H1 (cell line): ENCODE data around the gene MS4A15. TPM values are rescaled to one million over a fixed set of nuclear protein-coding genes. Genes with fewer than 3 reads are reported as not detected.
"Not testable (repeated sequence)": the region's sequence is repeated elsewhere in the genome, so short reads cannot be mapped to it uniquely, and the experiment has no call there.

Source experiments
- CTCF ChIA-PET: fragments of 300-600 bp; sonication (Branson Sonifier 250); formaldehyde crosslinking; loops from one replicate; lab custom pipeline; 2021; ENCODE audit not compliant: partially characterized antibody; lab: Charles Lee
- POLR2A ChIA-PET: fragments of 300-600 bp; sonication (Branson Sonifier 250); formaldehyde crosslinking; loops from one replicate; lab custom pipeline; 2021; ENCODE audit warnings: inconsistent platforms; ENCODE audit not compliant: partially characterized antibody; lab: Charles Lee
- DNase-seq, 2 experiments: peaks; one replicate each; pipeline versions ENCODE4 v3.0.0 to v3.0.0-alpha.2; 2010 to 2022; ENCODE audit warnings: low spot score in 2 of 2, low read depth in 1 of 2, mixed read lengths in 1 of 2
- FAIRE-seq: peaks from 2 replicates; lab custom pipeline; 2011; peaks lifted over from hg19 to GRCh38; lab: Jason Lieb, UNC
- H2AFZ ChIP-seq: 2 replicates; pipeline ENCODE4 v1.8.1; 2012; ENCODE audit warnings: low read length, inconsistent platforms
- H2AK5ac ChIP-seq: 2 replicates; pipeline ENCODE4 v1.6.1; 2013; ENCODE audit warnings: low read depth, low read length
- H2BK120ac ChIP-seq: replicated peaks from 2 replicates; pipeline ENCODE3; 2013; ENCODE audit warnings: low read depth, low read length, inconsistent platforms
- H2BK12ac ChIP-seq: 2 replicates; pipeline ENCODE4 v1.6.1; 2013; ENCODE audit warnings: low read depth, low read length
- H2BK15ac ChIP-seq: 2 replicates; pipeline ENCODE4 v1.6.1; 2013; ENCODE audit warnings: low read length
- H2BK20ac ChIP-seq: 2 replicates; pipeline ENCODE4 v1.6.1; 2013; ENCODE audit warnings: low read length
- H2BK5ac ChIP-seq: 2 replicates; pipeline ENCODE4 v1.6.1; 2013; ENCODE audit warnings: low read depth, low read length
- H3K14ac ChIP-seq: 2 replicates; pipeline ENCODE4 v1.6.1; 2013; ENCODE audit warnings: inconsistent platforms; ENCODE audit not compliant: insufficient read length
- H3K18ac ChIP-seq: 2 replicates; pipeline ENCODE4 v1.6.1; 2013; ENCODE audit warnings: low read length; ENCODE audit errors: extremely low read depth
- H3K23ac ChIP-seq: 2 replicates; pipeline ENCODE4 v1.6.1; 2013; ENCODE audit warnings: inconsistent platforms; ENCODE audit not compliant: insufficient read length
- H3K23me2 ChIP-seq: 2 replicates; pipeline ENCODE4 v1.6.1; 2013; ENCODE audit warnings: low read depth, low read length
- H3K27ac ChIP-seq: 2 replicates; pipeline ENCODE4 v1.6.1; 2011; ENCODE audit warnings: low read depth, low read length, inconsistent platforms
- H3K27me3 ChIP-seq, 4 experiments: replicated peaks in 1 of 4; 1 replicate in 1 of 4; 2 replicates in 3 of 4; pipeline versions ENCODE4 v1.6.1 to v1.8.1; 2011 to 2013; ENCODE audit warnings: low read length in 3 of 4, mild to moderate bottlenecking in 3 of 4, inconsistent platforms in 2 of 4, mixed read lengths in 2 of 4, moderate library complexity in 1 of 4; ENCODE audit not compliant: control insufficient read depth in 3 of 4, insufficient read depth in 3 of 4; ENCODE audit errors: extremely low read depth in 1 of 4
- H3K36me3 ChIP-seq, 4 experiments: 2 replicates each; pipeline versions ENCODE4 v1.6.1 to v1.8.1; 2011 to 2013; ENCODE audit warnings: mild to moderate bottlenecking in 4 of 4, low read length in 3 of 4, moderate library complexity in 2 of 4, control low read depth in 1 of 4, inconsistent platforms in 1 of 4; ENCODE audit not compliant: insufficient read depth in 4 of 4, control insufficient read depth in 2 of 4
- H3K4ac ChIP-seq: replicated peaks from 2 replicates; pipeline ENCODE3; 2013; ENCODE audit warnings: low read length, low read depth, mixed read lengths, inconsistent platforms; ENCODE audit not compliant: insufficient read length
- H3K4me1 ChIP-seq, 4 experiments: replicated peaks in 1 of 4; 1 replicate in 1 of 4; 2 replicates in 3 of 4; pipeline versions ENCODE4 v1.6.1 to v1.8.1; 2011 to 2013; ENCODE audit warnings: low read length in 3 of 4, inconsistent platforms in 2 of 4, mixed read lengths in 1 of 4; ENCODE audit not compliant: insufficient read depth in 4 of 4, control insufficient read depth in 3 of 4
- H3K4me2 ChIP-seq, 2 experiments: 2 replicates each; pipeline versions ENCODE4 v1.6.1 to v1.8.1; 2011 to 2013; ENCODE audit warnings: low read depth in 2 of 2, low read length in 2 of 2, control low read depth in 1 of 2, inconsistent platforms in 1 of 2, mild to moderate bottlenecking in 1 of 2; ENCODE audit not compliant: insufficient read depth in 1 of 2
- H3K4me3 ChIP-seq, 4 experiments: fragments of 200-600, 300-600 bp in 1 of 4; sonication (generic), shearing (Covaris generic), sonication (Bioruptor Twin) in 1 of 4; 2 replicates each; pipeline versions ENCODE4 v1.5.1 to v1.8.1; 2011 to 2016; ENCODE audit warnings: low read length in 4 of 4, low read depth in 3 of 4, control low read depth in 2 of 4, inconsistent platforms in 2 of 4, mild to moderate bottlenecking in 2 of 4, mixed read lengths in 1 of 4, moderate library complexity in 1 of 4; ENCODE audit not compliant: insufficient read depth in 2 of 4; ENCODE audit errors: extremely low read depth in 1 of 4
- H3K56ac ChIP-seq: replicated peaks from 2 replicates; pipeline ENCODE3; 2013; ENCODE audit warnings: low read depth, mild to moderate bottlenecking, mixed read lengths, low read length, inconsistent platforms; ENCODE audit not compliant: insufficient read length
- H3K79me1 ChIP-seq: 2 replicates; pipeline ENCODE4 v1.6.1; 2013; ENCODE audit warnings: low read depth, low read length, control low read depth
- H3K79me2 ChIP-seq, 2 experiments: 2 replicates each; pipeline versions ENCODE4 v1.6.1 to v1.8.1; 2012 to 2013; ENCODE audit warnings: low read length in 2 of 2, mild to moderate bottlenecking in 2 of 2, inconsistent platforms in 1 of 2; ENCODE audit not compliant: insufficient read depth in 2 of 2, control insufficient read depth in 1 of 2
- H3K9ac ChIP-seq, 4 experiments: replicated peaks in 1 of 4; 1 replicate in 1 of 4; 2 replicates in 3 of 4; pipeline versions ENCODE4 v1.6.1 to v1.8.1; 2011 to 2013; ENCODE audit warnings: low read depth in 3 of 4, low read length in 3 of 4, control low read depth in 2 of 4, mild to moderate bottlenecking in 2 of 4, moderate library complexity in 2 of 4, inconsistent platforms in 1 of 4; ENCODE audit errors: extremely low read depth in 1 of 4
- H3K9me3 ChIP-seq, 2 experiments: 2 replicates each; pipeline versions ENCODE4 v1.6.1 to v1.8.1; 2012 to 2013; ENCODE audit warnings: mild to moderate bottlenecking in 2 of 2, moderate library complexity in 2 of 2, control low read depth in 1 of 2, inconsistent platforms in 1 of 2, low read depth in 1 of 2, low read length in 1 of 2, mixed read lengths in 1 of 2; ENCODE audit not compliant: insufficient read depth in 2 of 2
- H4K20me1 ChIP-seq, 2 experiments: replicated peaks in 1 of 2; 2 replicates each; pipeline versions ENCODE3 to v1.8.1; 2011 to 2013; ENCODE audit warnings: inconsistent platforms in 2 of 2, low read length in 2 of 2, mild to moderate bottlenecking in 1 of 2; ENCODE audit not compliant: insufficient read depth in 2 of 2, control insufficient read depth in 1 of 2
- H4K5ac ChIP-seq: 2 replicates; pipeline ENCODE4 v1.6.1; 2013; ENCODE audit warnings: low read length, low read depth, mixed read lengths, inconsistent platforms; ENCODE audit not compliant: insufficient read length
- H4K8ac ChIP-seq: 2 replicates; pipeline ENCODE4 v1.8.0; 2013; ENCODE audit warnings: mild to moderate bottlenecking, moderate library complexity, low read length, inconsistent platforms; ENCODE audit not compliant: insufficient read depth; ENCODE audit errors: extremely low read depth
- H4K91ac ChIP-seq: replicated peaks from 2 replicates; pipeline ENCODE3; 2013; ENCODE audit warnings: low read length, mixed read lengths, inconsistent platforms; ENCODE audit not compliant: insufficient read length
- BACH1 ChIP-seq: IDR thresholded peaks from 2 replicates; pipeline ENCODE4 v1.6.1; 2012; ENCODE audit warnings: low read length, improper control_type of control experiment
- CTBP2 ChIP-seq: IDR thresholded peaks from 2 replicates; pipeline ENCODE4 v1.7.0; 2011; ENCODE audit warnings: borderline replicate concordance, mild to moderate bottlenecking, moderate library complexity, mixed read lengths, low read length; ENCODE audit not compliant: insufficient read depth, insufficient read length
- CTCF ChIP-seq, 3 experiments: IDR thresholded peaks; 1 replicate in 2 of 3; 2 replicates in 1 of 3; pipeline versions ENCODE4 v1.5.1 to v1.6.1; 2011; ENCODE audit warnings: low read length in 3 of 3, mild to moderate bottlenecking in 3 of 3, inconsistent platforms in 2 of 3, low read depth in 1 of 3, moderate library complexity in 1 of 3; ENCODE audit not compliant: insufficient read depth in 1 of 3; ENCODE audit errors: control extremely low read depth in 1 of 3
- GABPA ChIP-seq: IDR thresholded peaks from 2 replicates; pipeline ENCODE4 v1.6.1; 2011; ENCODE audit warnings: mild to moderate bottlenecking, low read length, moderate library complexity, borderline replicate concordance; ENCODE audit not compliant: insufficient read depth
- POLR2AphosphoS5 ChIP-seq: IDR thresholded peaks from 2 replicates; pipeline ENCODE4 v1.6.1; 2011; ENCODE audit warnings: low read depth, low read length
- POU5F1 ChIP-seq: IDR thresholded peaks from 2 replicates; pipeline ENCODE4 v1.6.1; 2011; ENCODE audit warnings: low read depth, mild to moderate bottlenecking, low read length, moderate library complexity
- SIX5 ChIP-seq: IDR thresholded peaks from 2 replicates; pipeline ENCODE4 v1.6.1; 2011; ENCODE audit warnings: mild to moderate bottlenecking, low read depth, low read length
- WGBS, 2 experiments: shearing (Covaris generic) in 1 of 2; methylation state at CpG; one replicate each; pipeline versions ENCODE4 v1.1.6 to v1.1.7; 2013 to 2015; ENCODE audit warnings: low lambda C conversion rate in 2 of 2, mixed read lengths in 2 of 2, inconsistent platforms in 1 of 2, low coverage in 1 of 2, missing lambda C conversion rate in 1 of 2; ENCODE audit not compliant: insufficient replicate concordance in 2 of 2, insufficient coverage in 1 of 2, insufficient read length in 1 of 2; ENCODE audit errors: extremely low coverage in 1 of 2, missing lambda C conversion rate in 1 of 2; 5-methylcytosine and 5-hydroxymethylcytosine counted together
- polyA plus RNA-seq, 7 experiments: library from polyadenylated mRNA; depleted of rRNA in 3 of 7; stranded (reverse) in 5 of 7; unstranded in 2 of 7; fragments of >200 nt in 5 of 7; fragments of 200-250 nt in 2 of 7; gene quantifications; 1 replicate in 5 of 7; 2 replicates in 1 of 7; 4 replicates in 1 of 7; pipeline versions ENCODE4 v1.2.1 to v1.2.3, GENCODE V29; 2011 to 2013; ENCODE audit warnings: missing spikeins in 2 of 7, mixed read lengths in 2 of 7
- total RNA-seq: library from RNA; stranded (reverse); fragmentation: NEBNext Ultra II Directional; extraction: Animal tissue kit (Norgen Biotek cat#: 25700); gene quantifications from 2 replicates; pipeline ENCODE4 v1.2.1, GENCODE V29; 2021
- TF ChIP-seq, protein P1 (sequence below): IDR thresholded peaks from 2 replicates; pipeline ENCODE4 v1.6.1; 2012; ENCODE audit warnings: low read length, inconsistent platforms

Gene MS4A15
- total and polyA plus RNA-seq, 2 of the 8 experiments (the other 6 are each of a cell fraction or from before 2014, with no cell fraction given), result 0.15 to 0.17 TPM

DNA sequence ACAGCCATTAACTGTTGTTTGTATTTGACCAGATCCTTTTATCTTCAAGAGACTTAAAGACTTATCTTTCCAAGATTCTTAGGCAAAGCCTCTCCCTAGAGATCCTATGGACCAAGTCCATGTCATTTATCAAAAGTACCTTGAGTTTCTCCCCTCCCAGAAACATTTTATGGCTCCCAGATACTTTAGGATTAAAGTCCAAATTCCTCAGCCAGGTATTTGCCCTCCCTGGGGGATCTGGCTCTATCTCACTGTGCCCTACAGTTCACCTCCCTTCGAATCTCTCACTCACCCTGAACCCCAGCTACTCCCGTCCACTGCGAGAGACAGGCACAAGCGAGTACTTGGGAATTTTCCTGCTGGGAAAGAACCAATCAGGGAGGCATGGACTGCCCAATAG is 45.4 kb upstream of the MS4A15 start (continued):
- no peak for TF ChIP-seq CTCF (IDR thresholded peaks at IDR 0.05; ENCODE audit: control extremely low read depth in 1 of 3, insufficient read depth in 1 of 3, low read depth in 1 of 3, low read length in 3 of 3)
- no peak for TF ChIP-seq BACH1
- TF ChIP-seq POLR2AphosphoS5, result no peak
- TF ChIP-seq, protein P1, sequence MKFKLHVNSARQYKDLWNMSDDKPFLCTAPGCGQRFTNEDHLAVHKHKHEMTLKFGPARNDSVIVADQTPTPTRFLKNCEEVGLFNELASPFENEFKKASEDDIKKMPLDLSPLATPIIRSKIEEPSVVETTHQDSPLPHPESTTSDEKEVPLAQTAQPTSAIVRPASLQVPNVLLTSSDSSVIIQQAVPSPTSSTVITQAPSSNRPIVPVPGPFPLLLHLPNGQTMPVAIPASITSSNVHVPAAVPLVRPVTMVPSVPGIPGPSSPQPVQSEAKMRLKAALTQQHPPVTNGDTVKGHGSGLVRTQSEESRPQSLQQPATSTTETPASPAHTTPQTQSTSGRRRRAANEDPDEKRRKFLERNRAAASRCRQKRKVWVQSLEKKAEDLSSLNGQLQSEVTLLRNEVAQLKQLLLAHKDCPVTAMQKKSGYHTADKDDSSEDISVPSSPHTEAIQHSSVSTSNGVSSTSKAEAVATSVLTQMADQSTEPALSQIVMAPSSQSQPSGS, result no peak
- no peak for TF ChIP-seq POU5F1
- TF ChIP-seq CTBP2, result no peak
- no peak for TF ChIP-seq GABPA
- no peak for TF ChIP-seq SIX5

- H3K79me2 ChIP-seq, H3K4ac ChIP-seq, H4K5ac ChIP-seq, H2BK120ac ChIP-seq, H3K23ac ChIP-seq, H3K9ac ChIP-seq, H3K23me2 ChIP-seq, H2AFZ ChIP-seq, FAIRE-seq, H4K91ac ChIP-seq, H3K4me2 ChIP-seq, DNase-seq, H3K18ac ChIP-seq, H3K36me3 ChIP-seq, H2BK15ac ChIP-seq, H4K20me1 ChIP-seq, POLR2A ChIA-PET, H4K8ac ChIP-seq, H2AK5ac ChIP-seq, H3K79me1 ChIP-seq, H2BK20ac ChIP-seq, H3K14ac ChIP-seq, H2BK5ac ChIP-seq, H3K27ac ChIP-seq, H3K27me3 ChIP-seq, CTCF ChIA-PET, H3K4me3 ChIP-seq, H3K56ac ChIP-seq, H3K4me1 ChIP-seq, H2BK12ac ChIP-seq, H3K9me3 ChIP-seq: not testable (repeated sequence)
- 94% methylated on average over 6 of the region's 6 CpGs; no CpG with 5 or more reads in 1 of the 2 experiments for WGBS, 2 experiments
These were observed 43.2 kb upstream of the MS4A15 start for GRCh38 chr11:60713423-60713822.
